ENCODE results near the gene CDV3. TPM values are rescaled to one million over a fixed set of nuclear protein-coding genes. Genes with fewer than 3 reads are reported as not detected.

CDV3 gene
- total RNA-seq, 4 donors from 2014 or later: 75.9 to 122 (median 98.7) TPM

- DNase-seq (ENCODE audit: low spot score in 2 of 2): no peak
- no peaks in the 10 kb centered on the region for H3K9me3 ChIP-seq
- H3K36me3 ChIP-seq: peaks cover 5% of the 10 kb centered on the region
- H3K4me3 ChIP-seq: no peak overlapping the region
- no peak overlapping the region for H3K27ac ChIP-seq
- WGBS: 96% methylated on average over 1 of the region's 1 CpG
- no peaks in the 10 kb centered on the region for H3K4me1 ChIP-seq
- TF ChIP-seq, protein P1, sequence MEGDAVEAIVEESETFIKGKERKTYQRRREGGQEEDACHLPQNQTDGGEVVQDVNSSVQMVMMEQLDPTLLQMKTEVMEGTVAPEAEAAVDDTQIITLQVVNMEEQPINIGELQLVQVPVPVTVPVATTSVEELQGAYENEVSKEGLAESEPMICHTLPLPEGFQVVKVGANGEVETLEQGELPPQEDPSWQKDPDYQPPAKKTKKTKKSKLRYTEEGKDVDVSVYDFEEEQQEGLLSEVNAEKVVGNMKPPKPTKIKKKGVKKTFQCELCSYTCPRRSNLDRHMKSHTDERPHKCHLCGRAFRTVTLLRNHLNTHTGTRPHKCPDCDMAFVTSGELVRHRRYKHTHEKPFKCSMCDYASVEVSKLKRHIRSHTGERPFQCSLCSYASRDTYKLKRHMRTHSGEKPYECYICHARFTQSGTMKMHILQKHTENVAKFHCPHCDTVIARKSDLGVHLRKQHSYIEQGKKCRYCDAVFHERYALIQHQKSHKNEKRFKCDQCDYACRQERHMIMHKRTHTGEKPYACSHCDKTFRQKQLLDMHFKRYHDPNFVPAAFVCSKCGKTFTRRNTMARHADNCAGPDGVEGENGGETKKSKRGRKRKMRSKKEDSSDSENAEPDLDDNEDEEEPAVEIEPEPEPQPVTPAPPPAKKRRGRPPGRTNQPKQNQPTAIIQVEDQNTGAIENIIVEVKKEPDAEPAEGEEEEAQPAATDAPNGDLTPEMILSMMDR (IDR thresholded peaks at IDR 0.05): no peak
- TF ChIP-seq EP300 (IDR thresholded peaks at IDR 0.05): no peak
- no peak for TF ChIP-seq POLR2A (IDR thresholded peaks at IDR 0.05)
- TF ChIP-seq POLR2AphosphoS5 (IDR thresholded peaks at IDR 0.05): no peak
- H3K27me3 ChIP-seq: no peaks in the 10 kb centered on the region
These were observed 27.1 kb downstream of the CDV3 start for GRCh38 chr3:133600572-133601081.

DNA sequence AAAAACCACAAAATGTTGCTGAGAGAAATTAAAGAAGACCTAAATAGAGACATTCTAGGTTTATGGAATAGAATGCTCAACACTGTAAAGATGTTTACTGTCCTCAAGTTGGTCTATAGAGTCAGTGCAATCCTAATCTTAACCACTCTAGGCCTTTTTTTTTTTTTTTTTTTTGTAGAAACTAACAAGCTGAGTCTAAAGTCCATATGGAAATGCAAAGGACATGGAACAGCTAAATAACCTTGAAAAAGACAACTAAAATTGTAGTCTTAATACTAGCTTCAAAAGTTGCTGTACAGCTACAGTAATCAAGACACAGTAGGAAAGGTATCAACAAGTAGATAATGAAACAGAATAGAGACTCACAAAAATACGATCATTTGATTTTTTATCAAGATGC is 32.9 kb downstream of the CDV3 start:
- TF ChIP-seq POLR2A (IDR thresholded peaks at IDR 0.05) (no peak), EP300 (IDR thresholded peaks at IDR 0.05) (no peak), POLR2AphosphoS5 (IDR thresholded peaks at IDR 0.05) (no peak)
- TF ChIP-seq, protein P1 (IDR thresholded peaks at IDR 0.05): no peak
- no peaks in the 10 kb centered on the region for H3K27me3 ChIP-seq
- H3K27ac ChIP-seq: no peak overlapping the region
- H3K4me1 ChIP-seq: no peaks in the 10 kb centered on the region
- no peak overlapping the region for H3K4me3 ChIP-seq
- peaks cover 44% of the 10 kb centered on the region for H3K36me3 ChIP-seq
- 97% methylated on average over 1 of the region's 1 CpG for WGBS
- DNase-seq (ENCODE audit: low spot score in 2 of 2): no peak
- no peaks in the 10 kb centered on the region for H3K9me3 ChIP-seq

- 95% methylated on average over 4 of the region's 4 CpGs for WGBS
- no peak overlapping the region for H3K27ac ChIP-seq
- H3K27me3 ChIP-seq: no peaks in the 10 kb centered on the region
- no peak for DNase-seq (ENCODE audit: low spot score in 2 of 2)
- no peaks in the 10 kb centered on the region for H3K9me3 ChIP-seq
- peaks cover 50% of the 10 kb centered on the region for H3K36me3 ChIP-seq
- no peak overlapping the region for H3K4me3 ChIP-seq
- no peaks in the 10 kb centered on the region for H3K4me1 ChIP-seq
- TF ChIP-seq EP300 (IDR thresholded peaks at IDR 0.05) (no peak), POLR2A (IDR thresholded peaks at IDR 0.05) (no peak), POLR2AphosphoS5 (IDR thresholded peaks at IDR 0.05) (no peak)
- TF ChIP-seq, protein P1 (IDR thresholded peaks at IDR 0.05): no peak
These were observed 33.4 kb downstream of the CDV3 start for GRCh38 chr3:133606902-133607301.

GRCh38 chr3:133607816-133608215 is 34.3 kb downstream of the CDV3 start:
- no peak for TF ChIP-seq POLR2AphosphoS5 (IDR thresholded peaks at IDR 0.05)
- TF ChIP-seq EP300 (IDR thresholded peaks at IDR 0.05): no peak
- TF ChIP-seq, protein P1 (IDR thresholded peaks at IDR 0.05): no peak
- TF ChIP-seq POLR2A (IDR thresholded peaks at IDR 0.05): no peak
- no peaks in the 10 kb centered on the region for H3K9me3 ChIP-seq
- 88% methylated on average over 1 of the region's 1 CpG for WGBS
- H3K36me3 ChIP-seq: peaks cover 57% of the 10 kb centered on the region
- H3K4me3 ChIP-seq: no peak overlapping the region
- H3K4me1 ChIP-seq: no peaks in the 10 kb centered on the region
- H3K27ac ChIP-seq: no peak overlapping the region
- DNase-seq (ENCODE audit: low spot score in 2 of 2): no peak
- H3K27me3 ChIP-seq: no peaks in the 10 kb centered on the region

DNA sequence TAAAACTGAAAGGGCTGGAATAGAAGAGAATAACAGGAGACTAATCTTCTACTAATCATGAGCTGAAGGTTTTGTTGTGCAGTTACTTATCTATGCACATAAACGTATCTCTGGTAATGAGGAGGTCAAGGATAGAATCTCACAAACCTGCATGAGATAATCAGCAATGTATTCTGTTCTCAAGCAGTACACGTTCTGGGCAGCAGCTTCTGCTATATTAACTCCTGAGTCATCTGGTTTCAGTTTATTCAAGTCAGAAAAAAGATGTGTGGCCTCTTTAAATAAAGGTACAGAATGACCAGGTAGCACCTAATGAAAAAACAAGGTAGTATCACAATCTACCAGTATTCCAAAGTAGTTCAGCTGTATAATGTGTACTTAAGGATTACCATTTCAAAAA is 34.9 kb downstream of the CDV3 start:
- no peak overlapping the region for H3K27ac ChIP-seq
- 70% methylated on average over 2 of the region's 2 CpGs for whole genome bisulfite sequencing
- H3K9me3 ChIP-seq: no peaks in the 10 kb centered on the region
- no peaks in the 10 kb centered on the region for H3K4me1 ChIP-seq
- TF ChIP-seq POLR2A (IDR thresholded peaks at IDR 0.05): no peak
- TF ChIP-seq, protein P1 (IDR thresholded peaks at IDR 0.05): no peak
- TF ChIP-seq EP300 (IDR thresholded peaks at IDR 0.05): no peak
- no peak for TF ChIP-seq POLR2AphosphoS5 (IDR thresholded peaks at IDR 0.05)
- H3K36me3 ChIP-seq: peaks cover 63% of the 10 kb centered on the region
- no peak overlapping the region for H3K4me3 ChIP-seq
- no peak for DNase-seq (ENCODE audit: low spot score in 2 of 2)
- no peaks in the 10 kb centered on the region for H3K27me3 ChIP-seq
